DND-41 (cell line): ENCODE results near the gene GOLGA3.

Experiments
- EZH2 ChIP-seq: IDR thresholded peaks from 3 replicates; pipeline ENCODE4 v1.6.1; 2012; ENCODE audit warnings: borderline replicate concordance, low read depth, mild to moderate bottlenecking, moderate library complexity, low read length, inconsistent platforms; ENCODE audit not compliant: severe bottlenecking
- TF ChIP-seq, protein P1 (sequence below): IDR thresholded peaks from 2 replicates; pipeline ENCODE4 v1.5.1; 2012; ENCODE audit warnings: borderline replicate concordance, low read length, moderate library complexity, mild to moderate bottlenecking; ENCODE audit not compliant: poor library complexity, severe bottlenecking; ENCODE audit errors: extremely low read depth

GRCh38 chr12:132798836-132799235, 29.8 kb downstream of the GOLGA3 start:
- TF ChIP-seq, protein P1, sequence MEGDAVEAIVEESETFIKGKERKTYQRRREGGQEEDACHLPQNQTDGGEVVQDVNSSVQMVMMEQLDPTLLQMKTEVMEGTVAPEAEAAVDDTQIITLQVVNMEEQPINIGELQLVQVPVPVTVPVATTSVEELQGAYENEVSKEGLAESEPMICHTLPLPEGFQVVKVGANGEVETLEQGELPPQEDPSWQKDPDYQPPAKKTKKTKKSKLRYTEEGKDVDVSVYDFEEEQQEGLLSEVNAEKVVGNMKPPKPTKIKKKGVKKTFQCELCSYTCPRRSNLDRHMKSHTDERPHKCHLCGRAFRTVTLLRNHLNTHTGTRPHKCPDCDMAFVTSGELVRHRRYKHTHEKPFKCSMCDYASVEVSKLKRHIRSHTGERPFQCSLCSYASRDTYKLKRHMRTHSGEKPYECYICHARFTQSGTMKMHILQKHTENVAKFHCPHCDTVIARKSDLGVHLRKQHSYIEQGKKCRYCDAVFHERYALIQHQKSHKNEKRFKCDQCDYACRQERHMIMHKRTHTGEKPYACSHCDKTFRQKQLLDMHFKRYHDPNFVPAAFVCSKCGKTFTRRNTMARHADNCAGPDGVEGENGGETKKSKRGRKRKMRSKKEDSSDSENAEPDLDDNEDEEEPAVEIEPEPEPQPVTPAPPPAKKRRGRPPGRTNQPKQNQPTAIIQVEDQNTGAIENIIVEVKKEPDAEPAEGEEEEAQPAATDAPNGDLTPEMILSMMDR: no peak
- TF ChIP-seq EZH2: no peak
